ENCODE results near the gene PTPRH.

DNA sequence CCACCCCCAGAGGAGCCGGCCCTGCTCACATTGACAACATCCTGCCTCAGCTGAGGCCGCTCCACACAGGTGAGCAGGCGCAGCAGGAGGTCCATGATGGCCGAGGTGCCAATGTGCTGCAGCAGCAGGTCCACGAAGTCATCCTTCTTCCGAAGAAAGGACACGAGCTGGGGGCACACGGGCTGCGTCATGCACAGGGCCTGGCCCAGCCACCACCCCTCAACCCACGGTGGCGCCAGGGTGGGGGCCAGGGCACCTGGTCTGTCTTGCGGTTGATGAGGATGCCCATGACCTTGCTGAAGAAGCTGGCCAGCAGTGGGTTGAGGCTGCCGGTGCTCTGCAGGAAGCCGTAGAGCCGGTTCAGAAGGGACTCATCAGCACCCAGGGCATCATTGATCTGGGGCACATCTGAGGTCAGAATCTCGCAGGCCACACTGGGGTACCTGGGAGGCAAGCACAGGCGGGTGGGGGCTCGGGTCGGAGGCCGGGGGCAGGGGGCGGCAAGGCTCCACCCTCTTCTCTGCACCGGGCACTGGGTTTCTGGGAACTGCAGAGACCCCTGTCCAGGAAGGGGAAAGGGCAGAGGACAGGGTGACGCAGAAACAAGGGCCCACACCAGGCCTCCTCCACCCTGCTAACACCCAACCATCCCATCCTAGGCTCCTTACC lies 36.1 kb upstream of the PTPRH start:
- TF ChIP-seq ZFX (IDR thresholded peaks at IDR 0.05) = no peak
- no peak for TF ChIP-seq CTCF (conservative IDR thresholded peaks at IDR 0.05)

All from C4-2B (cell line).